ENCODE measurements around the gene IGSF9.
A peak's percentile ranks its signal among the peaks of the same experiment; 100 is the strongest.

The IGSF9 gene

GRCh38 chr1:159944623-159945455 lies 574 bp downstream of the IGSF9 start:
- peak; percentile 66 for DNase-seq

GRCh38 chr1:159943908-159944622 lies 1.3 kb downstream of the IGSF9 start:
- DNase-seq = peak; percentile 82

- DNase-seq = no peak
Observed at GRCh38 chr1:159943278-159943640, 2.2 kb downstream of the IGSF9 start.

GRCh38 chr1:159942632-159943277 lies 2.7 kb downstream of the IGSF9 start:
- DNase-seq = no peak

- DNase-seq = peak; percentile 89
Observed at GRCh38 chr1:159941591-159942560, 3.5 kb downstream of the IGSF9 start.

- DNase-seq = peak; percentile 66
Observed at GRCh38 chr1:159941141-159941540, 4.3 kb downstream of the IGSF9 start.

GRCh38 chr1:159940006-159940620 lies 5.3 kb downstream of the IGSF9 start:
- no peak for DNase-seq

- no peak for DNase-seq
Observed at GRCh38 chr1:159939678-159940002, 5.8 kb downstream of the IGSF9 start.

- DNase-seq = no peak
Observed at GRCh38 chr1:159938905-159939677, 6.3 kb downstream of the IGSF9 start.

GRCh38 chr1:159938211-159938852 lies 7.1 kb downstream of the IGSF9 start:
- DNase-seq = no peak

GRCh38 chr1:159937054-159937750 lies 8.2 kb downstream of the IGSF9 start:
- DNase-seq = peak; percentile 51

- peak; percentile 52 for DNase-seq
Observed at GRCh38 chr1:159936273-159936904, 9.0 kb downstream of the IGSF9 start.

- DNase-seq = no peak
Observed at GRCh38 chr1:159935719-159936272, 9.6 kb downstream of the IGSF9 start.

GRCh38 chr1:159935305-159935704 lies 10.1 kb downstream of the IGSF9 start:
- DNase-seq = no peak

- DNase-seq = no peak
Observed at GRCh38 chr1:159934136-159935039, 11.0 kb downstream of the IGSF9 start.

GRCh38 chr1:159933347-159933746 lies 12.1 kb downstream of the IGSF9 start:
- DNase-seq = no peak

- DNase-seq = no peak
Observed at GRCh38 chr1:159932296-159933285, 12.8 kb downstream of the IGSF9 start.
